GM21367 (cell line): Measurements from ENCODE around the gene PLXNA2.

Experiments used
- ATAC-seq: cut with Tn5 transposase; IDR thresholded peaks from one replicate; pipeline ENCODE4 v1.9.1; 2021; ENCODE audit not compliant: unreplicated experiment

The PLXNA2 gene

DNA sequence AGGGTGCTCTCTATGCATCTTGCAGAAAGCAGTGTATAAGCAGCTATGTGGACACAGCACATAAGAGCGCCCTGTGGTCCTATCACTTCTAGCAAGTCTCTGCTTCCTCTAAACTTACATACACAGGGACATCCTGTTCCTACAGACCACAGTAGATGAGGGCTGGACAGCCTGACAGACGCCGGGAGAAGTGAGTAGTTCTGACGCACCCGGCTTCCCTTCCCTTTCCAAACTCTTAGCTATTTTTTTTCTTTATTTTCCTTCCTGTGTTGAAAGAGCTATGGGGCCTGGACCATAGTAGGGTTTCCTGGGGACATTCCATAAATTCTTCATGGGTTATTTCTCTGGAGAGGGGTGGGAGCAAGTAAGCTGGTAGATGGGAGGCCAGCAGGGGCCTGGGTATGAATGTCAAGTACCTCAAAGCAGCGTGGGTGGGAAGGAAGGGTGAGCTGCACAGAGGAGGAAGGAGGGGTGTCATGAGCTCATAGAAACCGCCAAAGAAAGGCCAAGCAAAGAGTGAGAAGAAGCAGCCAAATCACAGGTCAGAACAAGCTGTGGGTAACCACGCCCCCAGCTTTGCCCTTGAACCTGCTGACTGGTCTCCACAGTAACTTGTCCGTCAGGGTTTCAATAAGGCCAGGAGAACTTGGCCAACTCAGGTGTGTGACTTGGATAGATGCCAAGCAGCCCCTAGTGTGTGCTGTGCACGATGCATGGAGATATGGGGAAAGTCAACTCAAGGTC lies 36.6 kb downstream of the PLXNA2 start:
- ATAC-seq = no peak

DNA sequence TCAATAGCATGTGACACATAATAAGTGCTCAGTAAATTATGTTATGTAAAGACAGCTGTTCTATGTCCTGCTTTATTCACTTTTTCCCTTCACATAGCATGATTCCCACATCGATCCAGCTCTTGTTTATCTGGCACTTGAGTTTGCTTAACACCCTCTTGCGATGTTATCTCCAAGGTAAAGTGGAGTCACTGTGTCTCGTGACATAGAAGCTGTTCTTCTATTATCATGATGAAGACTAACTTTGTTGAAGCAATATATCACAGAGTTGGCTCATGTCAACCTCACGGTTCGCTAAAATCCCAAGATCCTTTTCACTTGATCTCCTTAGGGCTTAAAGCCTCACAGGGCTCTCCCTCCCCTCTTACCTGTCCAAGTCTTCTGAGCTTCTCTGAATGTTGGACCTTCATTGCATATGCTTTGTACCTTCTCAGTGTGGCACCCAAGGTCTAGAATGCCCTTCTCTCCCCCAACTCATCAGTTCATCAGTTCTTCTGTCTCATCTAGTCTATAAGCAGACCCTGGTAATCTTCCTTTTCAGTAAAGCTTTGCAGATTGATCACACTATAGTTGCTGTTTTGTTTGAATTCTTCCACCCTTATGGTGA lies 38.0 kb downstream of the PLXNA2 start:
- ATAC-seq = no peak

DNA sequence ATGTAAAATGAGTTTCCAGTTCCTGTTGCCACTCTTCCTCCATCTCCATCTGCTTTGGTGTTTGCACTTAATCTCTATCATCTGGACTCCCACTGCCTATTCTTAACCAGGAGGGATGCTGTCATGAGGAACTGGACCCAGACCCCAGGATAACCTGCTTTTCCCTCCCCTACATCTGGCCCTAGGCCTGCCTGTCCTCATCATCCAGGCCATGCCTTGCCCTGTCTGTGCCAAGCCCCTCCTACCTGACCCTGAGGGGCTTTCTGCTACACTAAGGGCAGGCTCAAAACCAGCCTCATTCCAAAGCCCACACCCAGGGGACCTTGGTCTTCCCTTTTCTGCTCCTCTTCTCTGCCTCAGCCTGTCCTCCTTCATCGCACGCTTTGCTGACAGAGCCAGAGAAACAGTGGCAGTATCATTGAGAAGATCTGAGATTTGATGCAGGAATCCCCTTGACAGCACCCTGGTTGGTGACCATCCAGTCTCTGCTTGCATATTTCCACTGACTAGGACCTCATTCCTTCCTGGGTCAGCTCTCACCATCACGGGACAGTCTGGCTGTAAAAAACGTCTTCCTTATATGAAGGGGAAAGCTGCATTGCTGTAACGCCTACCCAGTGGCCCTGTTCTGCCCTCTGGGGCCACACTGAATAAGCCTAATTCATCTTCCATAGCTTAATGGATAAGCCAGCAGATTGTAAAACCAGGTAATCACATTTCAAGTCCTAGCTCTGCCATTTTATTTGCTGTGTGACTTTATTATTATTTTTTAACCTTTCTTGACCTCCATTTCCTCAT lies 38.8 kb downstream of the PLXNA2 start:
- no peak for ATAC-seq

DNA sequence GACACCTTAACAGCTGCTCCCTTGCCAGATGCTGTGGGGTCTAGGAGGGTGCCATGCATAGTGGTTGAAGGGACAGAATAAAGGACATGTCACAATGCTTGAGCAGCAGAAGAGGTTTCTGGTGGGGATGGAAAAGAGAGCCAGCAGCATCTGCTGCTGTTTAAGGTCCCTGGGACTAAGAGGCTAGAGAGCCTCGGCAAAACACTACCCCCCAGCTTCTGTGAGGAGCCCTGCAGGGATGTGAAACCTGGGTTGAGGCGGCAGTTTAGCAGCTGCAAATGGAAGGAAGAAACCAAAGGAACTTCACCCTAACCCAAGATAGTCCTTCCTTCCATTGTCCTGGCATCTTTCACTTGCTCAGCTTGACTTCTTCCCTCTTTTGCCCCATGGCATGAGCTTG lies 39.4 kb downstream of the PLXNA2 start:
- no peak for ATAC-seq

DNA sequence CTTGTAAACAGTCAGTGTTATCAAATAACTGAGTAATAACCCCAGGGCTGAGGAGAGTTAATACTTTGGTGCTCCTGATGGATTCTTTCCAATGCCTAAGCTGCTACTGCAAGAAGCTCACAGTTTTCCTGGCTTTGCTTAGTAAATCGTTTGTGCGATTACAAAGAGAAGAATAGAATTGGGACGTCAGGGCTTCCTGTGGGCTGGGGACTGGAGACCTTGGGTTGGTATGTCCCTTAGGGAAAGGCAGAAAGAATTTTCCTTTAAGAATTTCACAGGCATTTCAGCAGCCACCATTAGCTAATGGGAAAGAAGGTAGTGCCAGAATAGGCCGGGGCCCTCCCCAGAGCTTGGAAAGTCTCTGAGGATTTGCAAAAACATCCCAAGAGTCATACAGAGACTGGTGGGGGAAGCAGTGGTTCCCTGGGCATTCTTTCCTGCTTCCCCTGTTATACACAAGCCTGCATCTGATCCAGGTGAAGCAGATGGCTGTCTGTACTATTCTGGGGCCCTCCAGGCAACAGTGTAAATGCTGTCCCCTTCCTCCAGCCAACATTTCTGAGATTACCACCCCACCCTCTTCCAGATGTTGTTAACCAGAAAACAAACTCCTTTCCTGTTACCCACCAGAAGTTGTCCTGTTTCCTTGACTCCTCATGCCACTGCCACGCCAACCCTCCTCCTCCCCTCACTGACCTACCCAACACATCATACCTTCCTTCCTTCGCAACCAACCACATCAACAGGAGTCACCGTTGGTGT lies 40.2 kb downstream of the PLXNA2 start:
- no peak for ATAC-seq

DNA sequence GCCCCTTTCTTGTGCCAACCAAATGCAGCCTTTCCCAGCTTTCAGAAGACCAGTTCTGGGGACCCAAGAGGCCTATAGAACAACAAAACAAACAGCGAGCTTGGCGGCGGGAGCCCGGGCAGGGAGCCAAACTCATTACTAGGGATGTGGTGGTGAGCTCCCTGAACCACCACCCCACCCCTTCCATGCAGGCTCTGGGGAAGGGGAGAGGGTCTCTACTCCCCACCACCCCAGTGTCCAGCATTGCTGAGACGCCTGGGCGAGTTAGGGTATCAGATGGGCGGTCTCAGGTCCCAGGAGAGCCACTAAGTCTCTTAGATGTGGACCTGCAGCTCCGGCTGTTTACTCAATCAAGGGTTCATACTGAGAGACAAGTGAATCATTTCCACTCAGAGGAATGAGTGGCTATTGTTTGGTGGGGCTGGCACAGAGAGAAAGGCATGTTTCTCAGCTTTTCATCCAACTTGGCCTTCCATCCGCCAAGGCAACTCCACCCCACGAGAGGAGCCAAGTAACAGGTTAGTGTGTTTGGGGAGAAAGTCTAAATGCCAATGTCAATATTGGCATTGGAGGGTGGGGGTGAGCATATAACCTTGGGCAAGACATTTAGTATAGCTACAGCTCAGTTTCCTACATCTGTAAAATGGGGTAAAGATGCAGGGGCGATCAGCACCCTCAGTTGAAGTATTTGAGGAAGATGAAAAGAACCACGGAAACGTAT lies 40.9 kb downstream of the PLXNA2 start:
- no peak for ATAC-seq

DNA sequence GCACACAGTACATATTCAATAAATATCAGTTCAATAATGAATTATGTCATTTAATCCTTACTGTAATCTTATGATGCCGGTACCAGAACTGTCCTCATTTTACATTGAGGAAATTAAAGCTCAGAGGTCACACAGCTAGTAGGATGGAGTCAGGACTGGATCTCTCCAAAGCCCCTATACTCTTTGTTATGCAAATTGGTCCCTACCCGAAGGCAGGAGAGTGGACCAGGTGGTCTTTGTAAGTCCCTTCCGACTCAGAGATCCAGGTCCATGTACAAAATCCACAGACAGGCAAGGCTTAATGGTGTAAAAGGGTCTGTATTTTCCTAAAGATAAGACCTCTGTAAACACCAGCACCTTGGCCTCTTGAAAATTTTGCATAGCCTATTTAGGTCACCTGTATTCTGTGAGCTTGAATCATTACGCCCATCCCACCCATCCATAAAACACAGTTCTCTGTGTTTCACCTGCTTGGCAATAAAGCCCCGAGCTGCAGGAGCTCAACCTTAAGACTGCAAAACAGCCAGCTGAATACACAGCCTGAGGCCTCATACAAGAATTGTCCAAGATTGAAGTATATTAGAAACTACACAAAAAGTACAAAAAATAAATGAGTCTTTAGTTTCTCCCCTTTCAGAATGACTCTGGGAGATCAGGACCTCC lies 41.7 kb downstream of the PLXNA2 start:
- no peak for ATAC-seq

DNA sequence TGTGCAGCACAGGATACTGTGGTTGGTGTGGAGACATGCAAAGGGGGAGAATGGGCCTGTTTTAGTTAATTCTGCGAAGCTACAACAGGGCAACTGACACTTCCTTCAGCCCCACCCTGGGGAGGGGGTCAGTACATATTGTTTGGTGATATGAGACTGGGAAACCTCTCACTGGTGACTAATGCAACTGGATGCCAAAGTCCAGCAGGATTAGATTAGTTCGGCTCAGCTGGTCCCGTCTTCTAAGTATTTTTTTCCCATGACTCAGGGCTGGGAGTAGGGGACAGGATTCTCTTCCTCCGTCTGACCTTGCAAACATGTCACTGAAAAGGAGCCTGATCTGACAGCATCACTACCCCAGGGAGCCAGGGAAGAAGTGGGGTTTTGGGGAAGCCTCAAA lies 43.0 kb downstream of the PLXNA2 start:
- no peak for ATAC-seq

DNA sequence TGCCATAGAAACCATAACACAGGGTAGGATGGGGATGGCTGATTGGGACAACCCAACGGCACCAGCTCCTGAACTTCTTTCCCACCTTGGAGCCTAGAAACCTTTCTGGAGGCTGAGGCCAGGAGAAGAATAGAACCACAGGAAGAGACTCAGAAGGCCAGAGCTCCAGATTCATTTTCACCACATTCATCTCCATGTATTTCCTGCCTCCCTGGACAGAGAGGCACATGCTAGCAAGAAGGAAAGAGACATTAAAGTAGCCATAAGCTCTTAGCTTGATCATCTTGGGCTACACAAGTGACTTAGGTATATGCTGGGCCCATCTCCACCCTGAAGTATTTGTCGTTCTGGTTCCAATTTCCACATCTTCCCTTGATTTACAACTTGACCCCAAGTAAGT lies 44.1 kb downstream of the PLXNA2 start:
- ATAC-seq = no peak

DNA sequence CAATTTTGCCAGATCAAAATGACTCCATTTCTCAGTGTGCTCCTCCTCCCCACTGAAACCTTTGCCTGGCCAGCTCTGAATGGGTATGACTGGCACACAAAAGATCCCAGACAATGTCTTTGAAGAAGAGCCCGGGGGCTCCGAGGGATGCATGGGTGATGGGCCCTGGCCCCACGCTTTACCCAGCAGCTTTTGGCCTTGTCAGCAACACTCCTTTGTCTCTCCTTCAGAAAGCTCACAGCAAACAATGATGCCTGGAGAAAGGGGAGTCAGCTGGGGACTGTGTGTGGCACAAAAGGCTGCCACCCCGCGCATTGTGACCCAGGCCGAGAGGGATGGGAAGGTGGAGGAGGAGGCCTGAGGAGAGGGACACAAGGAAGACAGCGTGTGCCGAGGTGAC lies 45.9 kb downstream of the PLXNA2 start:
- ATAC-seq = no peak

DNA sequence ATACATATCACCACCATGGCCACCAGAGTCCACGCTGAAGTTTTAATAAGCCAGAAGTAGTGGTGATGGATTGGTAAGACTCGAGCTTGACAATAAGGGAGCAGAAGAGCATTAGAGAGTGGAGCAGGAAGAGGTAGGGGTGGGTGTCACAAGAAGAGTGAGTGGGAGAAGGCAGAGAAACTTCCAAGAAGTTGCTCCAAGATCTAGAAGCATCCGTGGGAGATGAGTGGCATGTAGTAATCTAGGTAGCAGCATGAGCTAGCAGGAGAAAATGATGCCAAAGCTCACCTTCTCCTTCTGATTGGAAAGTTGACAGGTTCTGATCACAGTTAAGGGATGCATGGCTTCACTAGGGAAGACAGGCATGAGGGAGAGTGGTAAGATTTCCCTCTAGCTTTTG lies 49.2 kb downstream of the PLXNA2 start:
- ATAC-seq = no peak

DNA sequence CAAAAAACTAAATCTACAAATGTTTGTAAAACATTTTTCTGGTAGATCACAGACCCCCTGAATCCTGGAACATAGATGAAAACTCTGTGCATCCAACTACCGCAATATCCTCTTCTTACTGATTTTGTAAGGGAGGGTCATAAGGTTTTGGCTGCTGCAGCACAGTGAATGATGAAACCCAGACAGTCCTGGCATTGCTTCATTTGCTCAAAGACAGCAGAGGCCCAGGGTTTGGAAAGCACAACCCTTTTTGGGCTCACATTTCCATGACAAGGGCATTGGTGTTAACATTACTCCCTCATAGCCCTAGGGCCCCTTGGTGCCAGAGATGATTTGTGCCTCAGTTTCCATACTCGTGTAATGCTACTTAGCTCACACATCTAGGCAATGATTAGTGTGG lies 51.2 kb downstream of the PLXNA2 start:
- no peak for ATAC-seq

DNA sequence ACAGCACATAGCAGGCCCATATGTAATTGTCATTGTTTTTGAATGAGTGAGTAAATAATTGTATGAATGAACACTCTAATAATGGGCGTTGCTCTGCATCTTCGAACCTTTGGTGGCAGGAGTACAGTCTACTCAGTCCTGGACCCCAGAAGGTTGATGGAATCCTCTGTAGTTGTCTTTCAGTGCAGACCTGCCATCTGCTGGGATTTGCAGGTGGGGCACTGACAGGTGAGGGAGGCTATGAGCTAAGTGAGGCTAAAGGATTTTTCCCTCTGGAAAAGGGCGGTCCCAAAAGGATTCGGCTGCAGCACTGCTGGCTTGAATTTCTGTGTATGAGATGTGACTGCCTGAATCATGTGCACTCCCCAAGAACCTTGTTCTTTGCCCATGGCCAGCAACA lies 53.4 kb downstream of the PLXNA2 start:
- ATAC-seq = no peak

DNA sequence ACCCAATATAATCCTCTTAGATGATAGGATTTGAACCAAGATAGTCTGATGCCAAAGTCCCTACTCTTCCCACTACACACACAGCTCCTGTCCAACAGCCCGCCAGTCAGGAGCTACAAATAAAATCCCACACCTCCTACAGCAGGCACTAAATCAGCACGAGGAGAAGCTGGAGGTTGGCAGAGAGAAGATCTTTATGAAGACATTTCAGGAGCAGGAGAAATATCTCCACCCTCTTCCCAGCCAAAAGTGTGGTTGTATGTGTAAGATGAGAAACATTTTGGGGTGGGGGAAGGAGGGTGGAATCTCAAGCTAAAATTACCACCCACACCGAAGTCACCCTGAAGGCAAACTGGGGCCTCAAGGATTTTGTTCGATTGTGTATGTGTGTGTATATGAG lies 54.5 kb downstream of the PLXNA2 start:
- no peak for ATAC-seq

DNA sequence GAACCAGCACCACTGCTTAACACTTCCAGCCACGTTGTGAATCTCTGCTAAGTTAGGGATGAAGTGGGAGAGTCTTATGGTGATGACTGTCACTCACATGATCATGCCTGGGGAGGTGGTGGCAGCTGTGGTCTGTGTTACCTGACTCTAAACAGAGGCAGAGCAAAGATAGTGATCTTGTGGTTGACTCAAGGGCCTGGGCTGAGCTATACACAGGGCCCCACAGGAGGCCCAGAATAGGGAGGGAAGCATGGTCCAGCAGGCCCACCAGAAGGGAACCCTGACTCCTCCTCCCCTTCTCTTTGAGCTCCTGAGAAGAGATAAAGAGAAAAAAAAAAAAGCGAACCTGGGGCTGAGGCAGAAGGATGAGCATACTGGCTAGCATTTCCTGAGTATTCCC lies 55.0 kb downstream of the PLXNA2 start:
- no peak for ATAC-seq

DNA sequence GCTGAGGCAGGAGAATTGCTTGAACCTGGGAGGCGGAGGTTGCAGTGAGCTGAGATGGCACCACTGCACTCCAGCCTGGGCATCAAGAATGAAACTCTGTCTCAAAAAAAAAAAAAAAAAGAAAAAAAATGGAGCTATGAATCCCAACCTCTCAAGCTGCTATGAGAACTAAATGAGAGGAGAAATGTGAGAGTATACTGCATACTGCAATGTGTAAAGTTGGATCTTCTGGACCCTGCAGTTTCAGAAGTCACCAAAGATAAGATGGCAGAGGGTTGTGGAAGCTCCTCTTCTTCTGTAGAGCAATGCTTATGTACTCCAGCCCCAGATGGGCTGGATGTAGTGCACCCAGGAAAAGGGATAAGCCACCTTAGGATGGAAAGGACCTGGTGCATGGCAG lies 55.6 kb downstream of the PLXNA2 start:
- no peak for ATAC-seq

DNA sequence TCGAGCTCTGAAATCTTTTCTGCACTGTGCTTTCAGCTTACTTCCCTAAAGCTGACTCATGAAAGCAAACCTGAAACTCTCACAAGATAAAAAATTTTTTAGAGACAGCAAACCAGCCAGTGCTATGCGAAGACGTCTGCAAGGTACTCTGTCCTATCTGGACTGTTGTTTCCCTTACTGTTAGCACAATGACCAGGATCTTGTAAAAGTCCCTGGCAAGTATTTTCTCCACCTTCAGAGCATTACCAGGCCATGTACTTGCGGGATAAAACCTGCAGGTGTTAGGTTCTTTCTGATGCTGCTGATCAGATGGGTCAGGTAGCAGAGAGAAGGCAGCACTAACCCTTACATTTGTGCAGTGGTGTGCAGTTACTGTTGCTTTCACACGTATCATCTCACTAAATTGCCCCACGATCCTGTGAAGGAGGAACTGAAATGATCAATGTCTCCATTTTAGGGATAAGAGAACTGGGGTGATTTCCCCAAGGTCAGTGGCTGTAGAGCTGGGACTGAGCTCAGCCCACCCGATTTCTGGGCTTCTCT lies 56.6 kb downstream of the PLXNA2 start:
- ATAC-seq = peak; percentile 64

DNA sequence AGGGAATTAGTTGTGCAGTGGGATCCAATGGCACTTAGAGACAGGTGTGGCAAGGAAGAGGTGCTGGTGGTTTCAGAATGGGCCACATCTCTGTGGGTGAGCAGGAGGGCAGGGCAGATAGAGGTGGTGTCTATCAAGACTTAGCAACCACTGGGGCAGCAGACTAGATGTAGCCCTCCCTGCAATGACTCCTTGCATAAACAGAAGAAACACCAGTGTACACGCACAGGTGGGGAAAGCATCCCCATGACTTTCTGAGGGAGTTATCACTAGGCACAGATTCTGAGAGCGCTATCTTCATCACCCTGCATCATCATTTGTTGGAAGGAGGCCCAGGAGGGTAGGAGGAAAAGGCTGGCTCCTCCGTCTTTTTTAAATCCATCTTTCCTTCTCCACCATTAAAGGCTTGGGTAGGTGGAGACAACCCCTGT lies 58.4 kb downstream of the PLXNA2 start:
- no peak for ATAC-seq

DNA sequence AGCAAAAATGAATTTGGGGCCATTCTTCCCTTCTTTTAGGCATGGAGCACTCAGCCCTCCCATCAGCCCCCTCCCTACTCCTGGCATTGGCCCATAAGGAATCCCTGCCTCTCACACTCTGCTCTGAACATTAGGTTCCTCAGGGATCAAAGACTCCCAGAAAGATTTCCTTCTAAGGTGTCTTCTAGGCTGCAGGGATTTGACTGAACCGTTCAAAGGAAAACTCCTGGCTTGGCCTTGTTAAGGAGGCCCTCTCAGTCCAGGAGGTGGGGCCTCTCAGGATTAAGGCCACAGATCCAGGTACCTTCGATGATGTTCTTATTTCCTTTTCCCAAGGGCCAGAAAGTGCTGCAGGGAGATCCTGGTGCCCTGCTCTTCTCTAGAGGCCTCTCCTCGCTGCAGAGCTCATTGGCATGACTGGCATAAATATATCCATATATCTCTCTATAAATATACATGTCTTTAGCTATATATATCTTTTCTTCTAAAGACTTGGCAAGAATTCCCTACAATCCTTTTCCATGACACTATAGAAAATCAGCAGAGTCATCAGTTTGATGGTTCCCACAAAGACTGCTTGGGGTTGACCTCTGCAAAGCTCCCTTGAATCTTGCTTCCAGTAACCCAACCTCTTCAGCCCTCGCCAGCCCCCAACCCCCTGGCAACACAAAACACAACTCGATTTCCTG lies 59.1 kb downstream of the PLXNA2 start:
- no peak for ATAC-seq
